ENCODE results near the gene MAP2K1.

DNA sequence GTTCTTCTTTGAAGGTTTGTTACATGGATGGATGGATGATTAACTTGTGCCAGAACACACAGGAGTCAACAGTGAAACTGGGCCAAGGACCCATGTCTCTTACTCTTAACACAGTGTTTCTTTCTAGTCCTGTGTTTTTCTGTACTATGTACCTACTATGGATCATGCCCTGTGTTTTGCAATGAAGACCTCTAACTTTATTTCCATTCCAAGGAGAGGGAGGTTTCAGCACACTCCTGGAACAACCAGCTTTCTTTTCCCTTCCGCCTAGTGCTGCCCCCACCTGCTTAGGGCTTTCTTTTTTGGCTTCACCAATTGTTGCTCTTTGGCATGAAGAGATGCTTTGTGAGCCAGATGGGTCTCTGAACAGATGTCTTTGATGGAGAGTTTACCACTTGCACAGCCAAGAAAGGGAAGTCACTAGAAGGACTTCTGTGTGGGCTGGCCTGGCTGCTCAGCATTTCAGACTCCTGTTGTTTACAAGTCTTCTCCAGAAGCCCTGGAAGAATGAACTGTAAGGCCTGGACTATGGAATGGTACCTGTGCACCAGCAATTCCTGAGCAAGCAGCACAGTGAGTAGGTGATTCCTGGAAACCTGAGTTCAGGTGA, 66.4 kb downstream of the MAP2K1 start:
- TF ChIP-seq CTCF (IDR thresholded peaks at IDR 0.05) (no peak), POLR2A (IDR thresholded peaks at IDR 0.05) (no peak)

Measured in breast epithelium (tissue), 3 donors.